Dermis microvascular lymphatic vessel endothelial cell (primary cell): Measurements from ENCODE around the gene CXCL9. TPM values are rescaled to one million over a fixed set of nuclear protein-coding genes. Genes with fewer than 3 reads are reported as not detected.
"Not testable (repeated sequence)": the region's sequence is repeated elsewhere in the genome, so short reads cannot be mapped to it uniquely, and the experiment has no call there.

Experiments used
- DNase-seq, 2 donors: peaks; one replicate each; pipeline versions ENCODE4 v3.0.0 to v3.0.0-alpha.2; 2010; ENCODE audit warnings: low read depth in 2 of 2
- total RNA-seq: library from RNA; depleted of rRNA; stranded (reverse); fragments of >200 nt; gene quantifications from 2 replicates; pipeline ENCODE4 v1.2.1, GENCODE V29; 2014

The CXCL9 gene
- total RNA-seq: not detected in 2 replicates

GRCh38 chr4:76007089-76007862 lies at the start of gene CXCL9:
Gene CXCL9, minus strand, starts transcription at chr4:76007509. Its CDS starts 60 bp downstream, at chr4:76007449.
- no peak for DNase-seq

- no peak for DNase-seq
Observed at GRCh38 chr4:76055421-76055820, 48.1 kb upstream of the CXCL9 start.

GRCh38 chr4:76055016-76055415 lies 47.7 kb upstream of the CXCL9 start:
- no peak for DNase-seq

- no peak for DNase-seq
Observed at GRCh38 chr4:76053730-76054129, 46.4 kb upstream of the CXCL9 start.

GRCh38 chr4:76050560-76051050 lies 43.3 kb upstream of the CXCL9 start:
- DNase-seq: not testable (repeated sequence)

GRCh38 chr4:76049860-76050416 lies 42.6 kb upstream of the CXCL9 start:
- DNase-seq: not testable (repeated sequence)

GRCh38 chr4:76044686-76045085 lies 37.4 kb upstream of the CXCL9 start:
- DNase-seq: not testable (repeated sequence)

- not testable (repeated sequence) for DNase-seq
Observed at GRCh38 chr4:76043306-76043705, 36.0 kb upstream of the CXCL9 start.

GRCh38 chr4:76042241-76042998 lies 35.1 kb upstream of the CXCL9 start:
- peak in 1 of 2 donors; percentile 74 for DNase-seq

- no peak for DNase-seq
Observed at GRCh38 chr4:76036855-76037254, 29.5 kb upstream of the CXCL9 start.

GRCh38 chr4:76035799-76036380 lies 28.6 kb upstream of the CXCL9 start, which contains the start of gene CXCL11:
Gene CXCL11, minus strand, starts transcription at chr4:76036070. Its CDS starts 83 bp downstream, at chr4:76035987.
- peak; percentile 14 to 87 for DNase-seq

GRCh38 chr4:76035141-76035540 lies 27.8 kb upstream of the CXCL9 start:
- no peak for DNase-seq

GRCh38 chr4:76029300-76029699 lies 22.0 kb upstream of the CXCL9 start:
- no peak for DNase-seq

GRCh38 chr4:76028350-76028765 lies 21.0 kb upstream of the CXCL9 start:
- DNase-seq: peak; percentile 30 to 71

- no peak for DNase-seq
Observed at GRCh38 chr4:76024065-76024464, 16.8 kb upstream of the CXCL9 start.

GRCh38 chr4:76023389-76023788 lies 16.1 kb upstream of the CXCL9 start, which contains the start of gene CXCL10:
Gene CXCL10, minus strand, starts transcription at chr4:76023497. Its CDS starts 66 bp downstream, at chr4:76023431.
- DNase-seq: peak in 1 of 2 donors; percentile 38

- DNase-seq: no peak
Observed at GRCh38 chr4:76022677-76023076, 15.4 kb upstream of the CXCL9 start.

GRCh38 chr4:76022031-76022430 lies 14.7 kb upstream of the CXCL9 start:
- DNase-seq: no peak

GRCh38 chr4:76017056-76017686 lies 9.9 kb upstream of the CXCL9 start:
- DNase-seq: no peak

GRCh38 chr4:76016393-76016792 lies 9.1 kb upstream of the CXCL9 start:
- no peak for DNase-seq

- no peak for DNase-seq
Observed at GRCh38 chr4:76013540-76013939, 6.2 kb upstream of the CXCL9 start.
